Esophagus muscularis mucosa (tissue), 4 donors: ENCODE measurements around the gene LDLRAD3.

ENCODE experiments used
- CTCF ChIP-seq, 3 experiments: fragments of 200-600 bp in 2 of 3; fragments of 450-650 bp in 1 of 3; sonication (generic) in 2 of 3; IDR thresholded peaks; one replicate each; pipeline ENCODE4 v1.5.1; 2017 to 2019; ENCODE audit warnings: antibody characterized with exemption in 3 of 3, mild to moderate bottlenecking in 2 of 3, moderate library complexity in 1 of 3
- EP300 ChIP-seq: sonication (generic); formaldehyde crosslinking; IDR thresholded peaks from one replicate; pipeline ENCODE4 v1.6.1; 2017; ENCODE audit warnings: antibody characterized with exemption
- POLR2A ChIP-seq: fragments of 450-650 bp; IDR thresholded peaks from one replicate; pipeline ENCODE4 v1.6.1; 2017; ENCODE audit warnings: antibody characterized with exemption, moderate library complexity, mild to moderate bottlenecking, low read depth
- POLR2AphosphoS5 ChIP-seq, 2 donors: sonication (generic); formaldehyde crosslinking; IDR thresholded peaks; one replicate each; pipeline ENCODE4 v1.6.1; 2017; ENCODE audit warnings: antibody characterized with exemption in 2 of 2

- TF ChIP-seq POLR2AphosphoS5 (IDR thresholded peaks at IDR 0.05) (no peak), CTCF (IDR thresholded peaks at IDR 0.05) (no peak), EP300 (no peak), POLR2A (no peak)
Measured at GRCh38 chr11:35932121-35932520, 11.7 kb upstream of the LDLRAD3 start.
